H1 (cell line): ENCODE results near the gene RAD52. TPM values are rescaled to one million over a fixed set of nuclear protein-coding genes. Genes with fewer than 3 reads are reported as not detected.

ENCODE experiments used
- CTCF ChIA-PET: fragments of 300-600 bp; sonication (Branson Sonifier 250); formaldehyde crosslinking; loops from one replicate; lab custom pipeline; 2021; ENCODE audit not compliant: partially characterized antibody; lab: Charles Lee
- POLR2A ChIA-PET: fragments of 300-600 bp; sonication (Branson Sonifier 250); formaldehyde crosslinking; loops from one replicate; lab custom pipeline; 2021; ENCODE audit warnings: inconsistent platforms; ENCODE audit not compliant: partially characterized antibody; lab: Charles Lee
- DNase-seq, 2 experiments: peaks; one replicate each; pipeline versions ENCODE4 v3.0.0 to v3.0.0-alpha.2; 2010 to 2022; ENCODE audit warnings: low spot score in 2 of 2, low read depth in 1 of 2, mixed read lengths in 1 of 2
- FAIRE-seq: peaks from 2 replicates; lab custom pipeline; 2011; peaks lifted over from hg19 to GRCh38; lab: Jason Lieb, UNC
- H2AFZ ChIP-seq: 2 replicates; pipeline ENCODE4 v1.8.1; 2012; ENCODE audit warnings: low read length, inconsistent platforms
- H2AK5ac ChIP-seq: 2 replicates; pipeline ENCODE4 v1.6.1; 2013; ENCODE audit warnings: low read depth, low read length
- H2BK120ac ChIP-seq: replicated peaks from 2 replicates; pipeline ENCODE3; 2013; ENCODE audit warnings: low read depth, low read length, inconsistent platforms
- H2BK12ac ChIP-seq: 2 replicates; pipeline ENCODE4 v1.6.1; 2013; ENCODE audit warnings: low read depth, low read length
- H2BK15ac ChIP-seq: 2 replicates; pipeline ENCODE4 v1.6.1; 2013; ENCODE audit warnings: low read length
- H2BK20ac ChIP-seq: 2 replicates; pipeline ENCODE4 v1.6.1; 2013; ENCODE audit warnings: low read length
- H2BK5ac ChIP-seq: 2 replicates; pipeline ENCODE4 v1.6.1; 2013; ENCODE audit warnings: low read depth, low read length
- H3K14ac ChIP-seq: 2 replicates; pipeline ENCODE4 v1.6.1; 2013; ENCODE audit warnings: inconsistent platforms; ENCODE audit not compliant: insufficient read length
- H3K18ac ChIP-seq: 2 replicates; pipeline ENCODE4 v1.6.1; 2013; ENCODE audit warnings: low read length; ENCODE audit errors: extremely low read depth
- H3K23ac ChIP-seq: 2 replicates; pipeline ENCODE4 v1.6.1; 2013; ENCODE audit warnings: inconsistent platforms; ENCODE audit not compliant: insufficient read length
- H3K23me2 ChIP-seq: 2 replicates; pipeline ENCODE4 v1.6.1; 2013; ENCODE audit warnings: low read depth, low read length
- H3K27ac ChIP-seq: 2 replicates; pipeline ENCODE4 v1.6.1; 2011; ENCODE audit warnings: low read depth, low read length, inconsistent platforms
- H3K27me3 ChIP-seq, 4 experiments: replicated peaks in 1 of 4; 1 replicate in 1 of 4; 2 replicates in 3 of 4; pipeline versions ENCODE4 v1.6.1 to v1.8.1; 2011 to 2013; ENCODE audit warnings: low read length in 3 of 4, mild to moderate bottlenecking in 3 of 4, inconsistent platforms in 2 of 4, mixed read lengths in 2 of 4, moderate library complexity in 1 of 4; ENCODE audit not compliant: control insufficient read depth in 3 of 4, insufficient read depth in 3 of 4; ENCODE audit errors: extremely low read depth in 1 of 4
- H3K36me3 ChIP-seq, 4 experiments: 2 replicates each; pipeline versions ENCODE4 v1.6.1 to v1.8.1; 2011 to 2013; ENCODE audit warnings: mild to moderate bottlenecking in 4 of 4, low read length in 3 of 4, moderate library complexity in 2 of 4, control low read depth in 1 of 4, inconsistent platforms in 1 of 4; ENCODE audit not compliant: insufficient read depth in 4 of 4, control insufficient read depth in 2 of 4
- H3K4ac ChIP-seq: replicated peaks from 2 replicates; pipeline ENCODE3; 2013; ENCODE audit warnings: low read length, low read depth, mixed read lengths, inconsistent platforms; ENCODE audit not compliant: insufficient read length
- H3K4me1 ChIP-seq, 4 experiments: replicated peaks in 1 of 4; 1 replicate in 1 of 4; 2 replicates in 3 of 4; pipeline versions ENCODE4 v1.6.1 to v1.8.1; 2011 to 2013; ENCODE audit warnings: low read length in 3 of 4, inconsistent platforms in 2 of 4, mixed read lengths in 1 of 4; ENCODE audit not compliant: insufficient read depth in 4 of 4, control insufficient read depth in 3 of 4
- H3K4me2 ChIP-seq, 2 experiments: 2 replicates each; pipeline versions ENCODE4 v1.6.1 to v1.8.1; 2011 to 2013; ENCODE audit warnings: low read depth in 2 of 2, low read length in 2 of 2, control low read depth in 1 of 2, inconsistent platforms in 1 of 2, mild to moderate bottlenecking in 1 of 2; ENCODE audit not compliant: insufficient read depth in 1 of 2
- H3K4me3 ChIP-seq, 4 experiments: fragments of 200-600, 300-600 bp in 1 of 4; sonication (generic), shearing (Covaris generic), sonication (Bioruptor Twin) in 1 of 4; 2 replicates each; pipeline versions ENCODE4 v1.5.1 to v1.8.1; 2011 to 2016; ENCODE audit warnings: low read length in 4 of 4, low read depth in 3 of 4, control low read depth in 2 of 4, inconsistent platforms in 2 of 4, mild to moderate bottlenecking in 2 of 4, mixed read lengths in 1 of 4, moderate library complexity in 1 of 4; ENCODE audit not compliant: insufficient read depth in 2 of 4; ENCODE audit errors: extremely low read depth in 1 of 4
- H3K56ac ChIP-seq: replicated peaks from 2 replicates; pipeline ENCODE3; 2013; ENCODE audit warnings: low read depth, mild to moderate bottlenecking, mixed read lengths, low read length, inconsistent platforms; ENCODE audit not compliant: insufficient read length
- H3K79me1 ChIP-seq: 2 replicates; pipeline ENCODE4 v1.6.1; 2013; ENCODE audit warnings: low read depth, low read length, control low read depth
- H3K79me2 ChIP-seq, 2 experiments: 2 replicates each; pipeline versions ENCODE4 v1.6.1 to v1.8.1; 2012 to 2013; ENCODE audit warnings: low read length in 2 of 2, mild to moderate bottlenecking in 2 of 2, inconsistent platforms in 1 of 2; ENCODE audit not compliant: insufficient read depth in 2 of 2, control insufficient read depth in 1 of 2
- H3K9ac ChIP-seq, 4 experiments: replicated peaks in 1 of 4; 1 replicate in 1 of 4; 2 replicates in 3 of 4; pipeline versions ENCODE4 v1.6.1 to v1.8.1; 2011 to 2013; ENCODE audit warnings: low read depth in 3 of 4, low read length in 3 of 4, control low read depth in 2 of 4, mild to moderate bottlenecking in 2 of 4, moderate library complexity in 2 of 4, inconsistent platforms in 1 of 4; ENCODE audit errors: extremely low read depth in 1 of 4
- H3K9me3 ChIP-seq, 2 experiments: 2 replicates each; pipeline versions ENCODE4 v1.6.1 to v1.8.1; 2012 to 2013; ENCODE audit warnings: mild to moderate bottlenecking in 2 of 2, moderate library complexity in 2 of 2, control low read depth in 1 of 2, inconsistent platforms in 1 of 2, low read depth in 1 of 2, low read length in 1 of 2, mixed read lengths in 1 of 2; ENCODE audit not compliant: insufficient read depth in 2 of 2
- H4K20me1 ChIP-seq, 2 experiments: replicated peaks in 1 of 2; 2 replicates each; pipeline versions ENCODE3 to v1.8.1; 2011 to 2013; ENCODE audit warnings: inconsistent platforms in 2 of 2, low read length in 2 of 2, mild to moderate bottlenecking in 1 of 2; ENCODE audit not compliant: insufficient read depth in 2 of 2, control insufficient read depth in 1 of 2
- H4K5ac ChIP-seq: 2 replicates; pipeline ENCODE4 v1.6.1; 2013; ENCODE audit warnings: low read length, low read depth, mixed read lengths, inconsistent platforms; ENCODE audit not compliant: insufficient read length
- H4K8ac ChIP-seq: 2 replicates; pipeline ENCODE4 v1.8.0; 2013; ENCODE audit warnings: mild to moderate bottlenecking, moderate library complexity, low read length, inconsistent platforms; ENCODE audit not compliant: insufficient read depth; ENCODE audit errors: extremely low read depth
- H4K91ac ChIP-seq: replicated peaks from 2 replicates; pipeline ENCODE3; 2013; ENCODE audit warnings: low read length, mixed read lengths, inconsistent platforms; ENCODE audit not compliant: insufficient read length
- CBX5 ChIP-seq: fragments of 300-800, 300-1000 bp; sonication (generic); IDR thresholded peaks from 2 replicates; pipeline ENCODE4 v1.7.1; 2016; ENCODE audit warnings: antibody characterized with exemption, low read length, low read depth
- CEBPB ChIP-seq: IDR thresholded peaks from 2 replicates; pipeline ENCODE4 v1.6.1; 2012; ENCODE audit warnings: low read depth, low read length
- EZH2 ChIP-seq: fragments of 200-600 bp; sonication (generic); IDR thresholded peaks from 2 replicates; pipeline ENCODE4 v1.7.1; 2012; ENCODE audit warnings: low read depth, mild to moderate bottlenecking, moderate library complexity, low read length, inconsistent platforms; ENCODE audit not compliant: severe bottlenecking
- GABPA ChIP-seq: IDR thresholded peaks from 2 replicates; pipeline ENCODE4 v1.6.1; 2011; ENCODE audit warnings: mild to moderate bottlenecking, low read length, moderate library complexity, borderline replicate concordance; ENCODE audit not compliant: insufficient read depth
- JUN ChIP-seq: IDR thresholded peaks from 2 replicates; pipeline ENCODE4 v1.6.1; 2011; ENCODE audit warnings: low read depth, mild to moderate bottlenecking, improper control_type of control experiment, low read length
- POU5F1 ChIP-seq: IDR thresholded peaks from 2 replicates; pipeline ENCODE4 v1.6.1; 2011; ENCODE audit warnings: low read depth, mild to moderate bottlenecking, low read length, moderate library complexity
- RNF2 ChIP-seq: fragments of 200-900, 300-1000 bp; sonication (generic); IDR thresholded peaks from 2 replicates; pipeline ENCODE4 v1.7.1; 2016; ENCODE audit warnings: borderline replicate concordance, low read depth, mild to moderate bottlenecking, antibody characterized with exemption, low read length; ENCODE audit not compliant: poor library complexity, severe bottlenecking; ENCODE audit errors: missing control alignments
- SIRT6 ChIP-seq: IDR thresholded peaks from one replicate; pipeline ENCODE4 v1.7.1; 2012; ENCODE audit warnings: low read length, inconsistent platforms
- SP2 ChIP-seq: IDR thresholded peaks from 2 replicates; pipeline ENCODE4 v1.6.1; 2012; ENCODE audit warnings: mild to moderate bottlenecking, low read length, inconsistent platforms
- SUZ12 ChIP-seq: fragments of 200-600 bp; sonication (generic); IDR thresholded peaks from 2 replicates; pipeline ENCODE4 v1.6.1; 2012; ENCODE audit warnings: mild to moderate bottlenecking, inconsistent platforms, low read length, moderate library complexity, mixed read lengths
- ZNF274 ChIP-seq: IDR thresholded peaks from 2 replicates; pipeline ENCODE4 v1.7.0; 2012; ENCODE audit warnings: low read length, borderline replicate concordance; ENCODE audit errors: extremely low read depth
- WGBS, 2 experiments: shearing (Covaris generic) in 1 of 2; methylation state at CpG; one replicate each; pipeline versions ENCODE4 v1.1.6 to v1.1.7; 2013 to 2015; ENCODE audit warnings: low lambda C conversion rate in 2 of 2, mixed read lengths in 2 of 2, inconsistent platforms in 1 of 2, low coverage in 1 of 2, missing lambda C conversion rate in 1 of 2; ENCODE audit not compliant: insufficient replicate concordance in 2 of 2, insufficient coverage in 1 of 2, insufficient read length in 1 of 2; ENCODE audit errors: extremely low coverage in 1 of 2, missing lambda C conversion rate in 1 of 2; 5-methylcytosine and 5-hydroxymethylcytosine counted together
- polyA plus RNA-seq, 7 experiments: library from polyadenylated mRNA; depleted of rRNA in 3 of 7; stranded (reverse) in 5 of 7; unstranded in 2 of 7; fragments of >200 nt in 5 of 7; fragments of 200-250 nt in 2 of 7; gene quantifications; 1 replicate in 5 of 7; 2 replicates in 1 of 7; 4 replicates in 1 of 7; pipeline versions ENCODE4 v1.2.1 to v1.2.3, GENCODE V29; 2011 to 2013; ENCODE audit warnings: missing spikeins in 2 of 7, mixed read lengths in 2 of 7
- total RNA-seq: library from RNA; stranded (reverse); fragmentation: NEBNext Ultra II Directional; extraction: Animal tissue kit (Norgen Biotek cat#: 25700); gene quantifications from 2 replicates; pipeline ENCODE4 v1.2.1, GENCODE V29; 2021

Gene RAD52
- total and polyA plus RNA-seq, 2 of the 8 experiments (the other 6 are each of a cell fraction or from before 2014, with no cell fraction given) = 12.5 to 14.3 TPM

- Histone ChIP-seq H3K56ac (no peak overlapping the region), H3K14ac (no peak overlapping the region), H2BK15ac (no peak overlapping the region), H3K79me1 (no peaks in the 10 kb centered on the region), H3K36me3 (no peaks in the 10 kb centered on the region), H2BK5ac (no peak overlapping the region), H3K27me3 (no peaks in the 10 kb centered on the region), H2AFZ (no peak overlapping the region), H3K9me3 (no peaks in the 10 kb centered on the region), H4K8ac (no peak overlapping the region), H3K4me2 (no peak overlapping the region), H2BK12ac (no peak overlapping the region), H3K4me1 (peaks cover 0 to 3% (median 0%) of the 10 kb centered on the region in 4 experiments; a peak in 1 of 7 replicates), H2BK20ac (no peak overlapping the region), H2AK5ac (no peak overlapping the region), H3K23ac (no peak overlapping the region), H4K20me1 (no peaks in the 10 kb centered on the region), H3K4me3 (no peak overlapping the region), H3K9ac (no peak overlapping the region), H4K5ac (no peak overlapping the region), H3K27ac (no peak overlapping the region), H3K23me2 (no peaks in the 10 kb centered on the region), H3K4ac (no peak overlapping the region), H2BK120ac (no peak overlapping the region), H3K79me2 (no peaks in the 10 kb centered on the region), H4K91ac (no peak overlapping the region), H3K18ac (no peak overlapping the region)
- ChIA-PET CTCF (no interaction called here), POLR2A (interaction anchor here (0.8 kb wide), 1 partner anchor 17 kb away, joined by 3 read pairs; no protein-coding TSS in a partner anchor)
- 95% methylated on average over 6 of the region's 6 CpGs; no CpG with 5 or more reads in 1 of the 2 experiments for WGBS, 2 experiments
- DNase-seq (no peak), FAIRE-seq (no peak)
- TF ChIP-seq SIRT6 (no peak), JUN (no peak), POU5F1 (no peak), EZH2 (no peak), CBX5 (no peak), SP2 (no peak), CEBPB (no peak), ZNF274 (no peak), RNF2 (no peak), GABPA (no peak), SUZ12 (no peak)
These were observed 17.2 kb upstream of the RAD52 start for GRCh38 chr12:966724-967123.
